ENCODE results near the gene SNRNP200. TPM values are rescaled to one million over a fixed set of nuclear protein-coding genes. Genes with fewer than 3 reads are reported as not detected.
A peak's percentile ranks its signal among the peaks of the same experiment; 100 is the strongest.

SNRNP200 gene
- total RNA-seq, 1 experiment from 2014 or later = 202 TPM

- peak overlapping the region; percentile 60 for H3K4me3 ChIP-seq (ENCODE audit: low read depth, low read length, poor library complexity, severe bottlenecking)
- TF ChIP-seq EZH2 (IDR thresholded peaks at IDR 0.05; ENCODE audit: borderline replicate concordance, low read depth, low read length, poor library complexity, severe bottlenecking) (no peak), CTCF (conservative IDR thresholded peaks at IDR 0.05; ENCODE audit: low read depth, low read length) (no peak)
- peaks cover 7% of the 10 kb centered on the region for H3K27me3 ChIP-seq (replicated peaks; ENCODE audit: insufficient read depth, low read depth, low read length, poor library complexity)
- no peaks in the 10 kb centered on the region for H3K9me3 ChIP-seq (ENCODE audit: low read depth, low read length, poor library complexity, severe bottlenecking)
- DNase-seq (ENCODE audit: low spot score) = no peak
- H3K27ac ChIP-seq (ENCODE audit: low read depth, low read length, poor library complexity, severe bottlenecking) = no peak overlapping the region
- intact Hi-C loops (cut with micrococcal nuclease; ENCODE audit: unreplicated experiment) = no loop called here
- POLR2A ChIA-PET (ENCODE audit: low non-redundant PET) = interaction anchor here (0.5 kb wide), 1 partner anchor 21 kb away, joined by 3 read pairs; no protein-coding TSS in a partner anchor
- no peaks in the 10 kb centered on the region for H3K4me1 ChIP-seq (ENCODE audit: insufficient read depth, low read length, poor library complexity, severe bottlenecking)
- CTCF ChIA-PET = no interaction called here
- no TSS peak for BruUV-seq (replicated peaks)
- H3K36me3 ChIP-seq (ENCODE audit: insufficient read depth, low read length, poor library complexity, severe bottlenecking) = peaks cover 19% of the 10 kb centered on the region
Observed at GRCh38 chr2:96326564-96326963, 21.2 kb upstream of the SNRNP200 start.

- Histone ChIP-seq H3K27ac (ENCODE audit: low read depth, low read length, poor library complexity, severe bottlenecking) (peak overlapping the region; percentile 66), H3K4me1 (ENCODE audit: insufficient read depth, low read length, poor library complexity, severe bottlenecking) (no peaks in the 10 kb centered on the region), H3K9me3 (ENCODE audit: low read depth, low read length, poor library complexity, severe bottlenecking) (no peaks in the 10 kb centered on the region), H3K4me3 (ENCODE audit: low read depth, low read length, poor library complexity, severe bottlenecking) (peak overlapping the region; percentile 60), H3K36me3 (ENCODE audit: insufficient read depth, low read length, poor library complexity, severe bottlenecking) (peaks cover 19% of the 10 kb centered on the region), H3K27me3 (replicated peaks; ENCODE audit: insufficient read depth, low read depth, low read length, poor library complexity) (peaks cover 14% of the 10 kb centered on the region)
- POLR2A ChIA-PET (ENCODE audit: low non-redundant PET) = no interaction called here
- intact Hi-C loops (cut with micrococcal nuclease; ENCODE audit: unreplicated experiment) = no loop called here
- BruUV-seq (replicated peaks) = no TSS peak
- no peak for DNase-seq (ENCODE audit: low spot score)
- TF ChIP-seq CTCF (conservative IDR thresholded peaks at IDR 0.05; ENCODE audit: low read depth, low read length) = no peak
- no peak for TF ChIP-seq EZH2 (IDR thresholded peaks at IDR 0.05; ENCODE audit: borderline replicate concordance, low read depth, low read length, poor library complexity, severe bottlenecking)
- CTCF ChIA-PET = no interaction called here
Observed at GRCh38 chr2:96325884-96326255, 20.5 kb upstream of the SNRNP200 start.

- no TSS peak for BruUV-seq (replicated peaks)
- Histone ChIP-seq H3K36me3 (ENCODE audit: insufficient read depth, low read length, poor library complexity, severe bottlenecking) (peaks cover 19% of the 10 kb centered on the region), H3K27me3 (replicated peaks; ENCODE audit: insufficient read depth, low read depth, low read length, poor library complexity) (peaks cover 18% of the 10 kb centered on the region), H3K27ac (ENCODE audit: low read depth, low read length, poor library complexity, severe bottlenecking) (peak within 1 kb of the TSS; percentile 66), H3K4me3 (ENCODE audit: low read depth, low read length, poor library complexity, severe bottlenecking) (peak within 1 kb of the TSS; percentile 60), H3K4me1 (ENCODE audit: insufficient read depth, low read length, poor library complexity, severe bottlenecking) (no peaks in the 10 kb centered on the region), H3K9me3 (ENCODE audit: low read depth, low read length, poor library complexity, severe bottlenecking) (no peaks in the 10 kb centered on the region)
- ChIA-PET POLR2A (ENCODE audit: low non-redundant PET) (interaction anchor here (0.6 kb wide), 2 partner anchors 13 to 17 kb away, joined by 3 to 5 read pairs; no protein-coding TSS in a partner anchor), CTCF (no interaction called here)
- peak; percentile 38 for DNase-seq (ENCODE audit: low spot score)
- TF ChIP-seq CTCF (conservative IDR thresholded peaks at IDR 0.05; ENCODE audit: low read depth, low read length) (no peak), EZH2 (IDR thresholded peaks at IDR 0.05; ENCODE audit: borderline replicate concordance, low read depth, low read length, poor library complexity, severe bottlenecking) (no peak)
- intact Hi-C loops (cut with micrococcal nuclease; ENCODE audit: unreplicated experiment) = no loop called here
Observed at GRCh38 chr2:96325041-96325883, 19.9 kb upstream of the SNRNP200 start, which contains the start of gene ITPRIPL1. TSS of gene ITPRIPL1 (plus strand) at chr2:96325317. CDS start at chr2:96325840, 523 bp downstream.
